Endodermal cell (in vitro differentiated cells): ENCODE results near the gene DHX29. TPM values are rescaled to one million over a fixed set of nuclear protein-coding genes. Genes with fewer than 3 reads are reported as not detected.

Source experiments
- DNase-seq: peaks from one replicate; pipeline ENCODE4 v3.0.0-alpha.2; 2017
- H3K27ac ChIP-seq: 2 replicates; pipeline ENCODE4 v1.5.1; 2013; ENCODE audit warnings: mild to moderate bottlenecking, low read depth, low read length, moderate library complexity
- H3K27me3 ChIP-seq: 2 replicates; pipeline ENCODE4 v1.6.1; 2013; ENCODE audit warnings: mild to moderate bottlenecking, low read length, moderate library complexity; ENCODE audit not compliant: insufficient read depth, control insufficient read depth, poor library complexity, severe bottlenecking
- H3K36me3 ChIP-seq: 2 replicates; pipeline ENCODE4 v1.7.0; 2013; ENCODE audit warnings: mild to moderate bottlenecking, low read length, moderate library complexity; ENCODE audit not compliant: control insufficient read depth, insufficient read depth
- H3K4me1 ChIP-seq: one replicate; pipeline ENCODE4 v1.7.0; 2013; ENCODE audit warnings: low read length; ENCODE audit not compliant: control insufficient read depth, insufficient read depth
- H3K4me3 ChIP-seq: 2 replicates; pipeline ENCODE4 v1.5.1; 2013; ENCODE audit warnings: mild to moderate bottlenecking, low read length, moderate library complexity
- H3K9ac ChIP-seq: 2 replicates; pipeline ENCODE4 v1.6.1; 2013; ENCODE audit warnings: mild to moderate bottlenecking, low read length, moderate library complexity; ENCODE audit not compliant: poor library complexity, severe bottlenecking; ENCODE audit errors: extremely low read depth
- H3K9me3 ChIP-seq: 2 replicates; pipeline ENCODE4 v1.6.1; 2013; ENCODE audit warnings: mild to moderate bottlenecking, low read length, moderate library complexity; ENCODE audit not compliant: control insufficient read depth
- H3K27ac Mint-ChIP-seq: 2 replicates; pipeline ENCODE4 v1.8.0; 2020; ENCODE audit warnings: mixed read lengths
- H3K27me3 Mint-ChIP-seq: 2 replicates; pipeline ENCODE4 v1.8.0; 2021; ENCODE audit warnings: mild to moderate bottlenecking, mixed read lengths; ENCODE audit not compliant: insufficient read depth
- H3K36me3 Mint-ChIP-seq: 2 replicates; pipeline ENCODE4 v1.8.0; 2020; ENCODE audit warnings: low read depth, mixed read lengths
- H3K4me1 Mint-ChIP-seq: 2 replicates; pipeline ENCODE4 v1.8.0; 2020; ENCODE audit warnings: mixed read lengths
- H3K4me3 Mint-ChIP-seq: 2 replicates; pipeline ENCODE4 v1.8.0; 2020; ENCODE audit warnings: mild to moderate bottlenecking, moderate library complexity, mixed read lengths
- H3K9me3 Mint-ChIP-seq: 2 replicates; pipeline ENCODE4 v1.8.0; 2020; ENCODE audit warnings: mild to moderate bottlenecking, mixed read lengths
- CTCF ChIP-seq: fragments of 200-600 bp; sonication (generic); conservative IDR thresholded peaks from 2 replicates; pipeline ENCODE4 v1.5.0; 2021; ENCODE audit warnings: antibody characterized with exemption, mild to moderate bottlenecking
- WGBS, 2 experiments: methylation state at CpG; one replicate each; pipeline versions ENCODE4 v1.1.5 to v1.1.7; 2013; ENCODE audit warnings: missing lambda C conversion rate in 2 of 2, mixed read lengths in 1 of 2; ENCODE audit not compliant: insufficient coverage in 1 of 2, insufficient read length in 1 of 2; 5-methylcytosine and 5-hydroxymethylcytosine counted together
- total RNA-seq, 2 donors: library from RNA; stranded (reverse); fragmentation: NEBNext Ultra II Directional in 1 of 2; extraction: Animal tissue kit (Norgen Biotek cat#: 25700) in 1 of 2; gene quantifications; 2 replicates in 1 of 2; 3 replicates in 1 of 2; pipeline ENCODE4 v1.2.1, GENCODE V29; 2021

DHX29 gene
- total RNA-seq, 2 donors from 2014 or later = 27.9 to 29.0 TPM

GRCh38 chr5:55350754-55351153 lies 43.3 kb upstream of the DHX29 start:
- peaks cover 11% of the 10 kb centered on the region for H3K4me1 Mint-ChIP-seq
- no peak for DNase-seq
- H3K36me3 ChIP-seq = peaks cover 96% of the 10 kb centered on the region
- no peaks in the 10 kb centered on the region for H3K27me3 Mint-ChIP-seq
- H3K4me3 ChIP-seq = no peak overlapping the region
- H3K27ac ChIP-seq = no peak overlapping the region
- WGBS, 2 experiments = no CpG with 5 or more reads among the region's 1 CpG
- peaks cover 9% of the 10 kb centered on the region for H3K9me3 Mint-ChIP-seq
- no peak overlapping the region for H3K27ac Mint-ChIP-seq
- peaks cover 85% of the 10 kb centered on the region for H3K36me3 Mint-ChIP-seq
- H3K4me3 Mint-ChIP-seq = no peak overlapping the region
- no peaks in the 10 kb centered on the region for H3K27me3 ChIP-seq
- peaks cover 3% of the 10 kb centered on the region for H3K4me1 ChIP-seq
- H3K9me3 ChIP-seq = peaks cover 22% of the 10 kb centered on the region
- H3K9ac ChIP-seq = no peak overlapping the region
- TF ChIP-seq CTCF = no peak

GRCh38 chr5:55347786-55348185 lies 40.3 kb upstream of the DHX29 start:
- TF ChIP-seq CTCF = no peak
- Histone ChIP-seq H3K9ac (no peak overlapping the region), H3K27me3 (no peaks in the 10 kb centered on the region), H3K9me3 (peaks cover 33% of the 10 kb centered on the region), H3K4me3 (peak overlapping the region; percentile 32), H3K27ac (no peak overlapping the region), H3K36me3 (peaks cover 90% of the 10 kb centered on the region), H3K4me1 (peaks cover 3% of the 10 kb centered on the region)
- no peak for DNase-seq
- Mint-ChIP-seq H3K4me1 (peaks cover 11% of the 10 kb centered on the region), H3K36me3 (peaks cover 77% of the 10 kb centered on the region), H3K9me3 (peaks cover 14% of the 10 kb centered on the region), H3K27me3 (no peaks in the 10 kb centered on the region), H3K27ac (no peak overlapping the region), H3K4me3 (no peak overlapping the region)
- 90 to 100% methylated on average over 1 to 3 of the region's 3 CpGs for WGBS, 2 experiments

- H3K27ac Mint-ChIP-seq = no peak overlapping the region
- TF ChIP-seq CTCF = no peak
- Histone ChIP-seq H3K27ac (no peak overlapping the region), H3K9me3 (peaks cover 33% of the 10 kb centered on the region), H3K27me3 (no peaks in the 10 kb centered on the region), H3K9ac (no peak overlapping the region), H3K4me1 (peaks cover 3% of the 10 kb centered on the region), H3K36me3 (peaks cover 86% of the 10 kb centered on the region), H3K4me3 (peak overlapping the region; percentile 57)
- H3K36me3 Mint-ChIP-seq = peaks cover 75% of the 10 kb centered on the region
- H3K27me3 Mint-ChIP-seq = no peaks in the 10 kb centered on the region
- no peak for DNase-seq
- no peak overlapping the region for H3K4me3 Mint-ChIP-seq
- 91 to 96% methylated on average over 3 to 4 of the region's 4 CpGs for WGBS, 2 experiments
- H3K9me3 Mint-ChIP-seq = peaks cover 14% of the 10 kb centered on the region
- peaks cover 11% of the 10 kb centered on the region for H3K4me1 Mint-ChIP-seq
These were observed 37.8 kb upstream of the DHX29 start for GRCh38 chr5:55345327-55345726.
